ENCODE data around the gene PAM. TPM values are rescaled to one million over a fixed set of nuclear protein-coding genes. Genes with fewer than 3 reads are reported as not detected.

The PAM gene
- total RNA-seq, 3 donors from 2014 or later = 159 to 227 (median 193) TPM

DNA sequence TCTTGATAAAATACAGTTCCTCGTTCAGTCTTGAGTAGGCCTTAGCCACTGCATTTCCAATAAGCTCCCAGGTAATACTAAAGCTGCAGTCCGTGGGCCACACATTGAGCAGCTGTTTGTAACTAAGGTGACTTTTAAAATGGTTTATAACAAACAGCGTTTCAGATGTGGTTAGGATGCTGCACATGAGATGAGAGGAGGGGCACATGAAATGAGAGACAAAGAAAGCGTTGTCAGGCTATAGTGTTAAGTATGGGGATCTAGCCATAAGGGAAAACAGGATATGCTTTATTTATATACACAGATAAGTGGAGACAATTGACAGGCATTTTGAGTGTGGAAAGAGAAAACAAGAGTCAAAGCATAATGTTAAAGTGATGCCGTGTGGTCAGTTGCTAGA lies 89.9 kb downstream of the PAM start:
- H3K27ac ChIP-seq = no peak overlapping the region
- TF ChIP-seq POLR2AphosphoS5 (IDR thresholded peaks at IDR 0.05) = no peak
- TF ChIP-seq POLR2A (IDR thresholded peaks at IDR 0.05) = no peak
- TF ChIP-seq, protein P1, sequence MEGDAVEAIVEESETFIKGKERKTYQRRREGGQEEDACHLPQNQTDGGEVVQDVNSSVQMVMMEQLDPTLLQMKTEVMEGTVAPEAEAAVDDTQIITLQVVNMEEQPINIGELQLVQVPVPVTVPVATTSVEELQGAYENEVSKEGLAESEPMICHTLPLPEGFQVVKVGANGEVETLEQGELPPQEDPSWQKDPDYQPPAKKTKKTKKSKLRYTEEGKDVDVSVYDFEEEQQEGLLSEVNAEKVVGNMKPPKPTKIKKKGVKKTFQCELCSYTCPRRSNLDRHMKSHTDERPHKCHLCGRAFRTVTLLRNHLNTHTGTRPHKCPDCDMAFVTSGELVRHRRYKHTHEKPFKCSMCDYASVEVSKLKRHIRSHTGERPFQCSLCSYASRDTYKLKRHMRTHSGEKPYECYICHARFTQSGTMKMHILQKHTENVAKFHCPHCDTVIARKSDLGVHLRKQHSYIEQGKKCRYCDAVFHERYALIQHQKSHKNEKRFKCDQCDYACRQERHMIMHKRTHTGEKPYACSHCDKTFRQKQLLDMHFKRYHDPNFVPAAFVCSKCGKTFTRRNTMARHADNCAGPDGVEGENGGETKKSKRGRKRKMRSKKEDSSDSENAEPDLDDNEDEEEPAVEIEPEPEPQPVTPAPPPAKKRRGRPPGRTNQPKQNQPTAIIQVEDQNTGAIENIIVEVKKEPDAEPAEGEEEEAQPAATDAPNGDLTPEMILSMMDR (IDR thresholded peaks at IDR 0.05) = no peak
- intact Hi-C loops (cut with DNase I; ENCODE audit: low total_unique reads) = no loop called here

DNA sequence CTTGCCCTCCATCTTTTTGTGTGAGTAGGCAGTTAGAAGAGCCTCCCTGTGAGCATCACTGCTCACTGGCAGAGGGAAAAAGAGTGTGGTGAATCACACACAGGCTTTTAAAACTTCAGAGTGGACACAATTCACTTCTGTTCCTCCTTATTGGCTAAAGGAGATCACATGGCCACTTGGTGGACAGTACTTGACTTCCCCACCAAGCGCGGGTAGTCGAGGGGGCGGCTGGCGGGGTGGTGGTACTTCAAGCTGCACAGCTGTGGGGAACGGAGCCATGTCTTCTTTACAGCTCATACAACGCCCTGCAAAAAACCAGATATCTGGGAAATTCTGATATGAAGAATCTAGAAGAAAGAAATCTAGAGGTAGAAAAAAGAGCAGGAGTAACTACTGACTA lies 95.4 kb downstream of the PAM start:
- no peaks in the 10 kb centered on the region for H3K4me1 ChIP-seq
- H3K27ac ChIP-seq = no peak overlapping the region
- no peak overlapping the region for H3K4me3 ChIP-seq
- H3K36me3 ChIP-seq = no peaks in the 10 kb centered on the region
- DNase-seq (ENCODE audit: low spot score in 2 of 2) = no peak
- TF ChIP-seq, protein P1 (IDR thresholded peaks at IDR 0.05) = no peak
- TF ChIP-seq POLR2A (IDR thresholded peaks at IDR 0.05) = no peak
- TF ChIP-seq POLR2AphosphoS5 (IDR thresholded peaks at IDR 0.05) = no peak
- intact Hi-C loops (cut with DNase I; ENCODE audit: low total_unique reads) = no loop called here
- no peaks in the 10 kb centered on the region for H3K27me3 ChIP-seq
- no peaks in the 10 kb centered on the region for H3K9me3 ChIP-seq

More for the DNA sequence above, 89.9 kb downstream of the PAM start:
- no peaks in the 10 kb centered on the region for H3K27me3 ChIP-seq
- H3K4me3 ChIP-seq = no peak overlapping the region
- no peak for DNase-seq (ENCODE audit: low spot score in 2 of 2)
- no peaks in the 10 kb centered on the region for H3K4me1 ChIP-seq
- H3K36me3 ChIP-seq = no peaks in the 10 kb centered on the region
- H3K9me3 ChIP-seq = no peaks in the 10 kb centered on the region

DNA sequence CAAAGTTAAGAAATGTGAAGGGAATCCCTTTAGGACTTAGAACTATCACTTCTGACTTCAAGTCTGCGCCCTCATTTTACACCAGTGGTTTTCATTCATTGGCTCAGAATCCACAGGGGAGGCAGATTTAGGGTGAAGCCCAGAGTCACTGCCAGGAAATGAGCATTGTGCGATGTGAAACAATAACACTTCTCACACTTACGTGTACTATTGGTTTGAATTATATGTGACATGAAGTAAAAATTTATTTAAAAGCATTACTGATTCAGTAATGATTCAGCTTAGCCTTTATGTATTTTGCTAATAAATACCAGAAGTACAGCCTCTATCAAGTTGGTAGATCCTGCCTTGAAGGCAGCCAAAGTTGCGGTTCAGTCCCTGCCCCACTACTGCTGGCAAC lies 98.6 kb downstream of the PAM start:
- no peaks in the 10 kb centered on the region for H3K4me1 ChIP-seq
- no peaks in the 10 kb centered on the region for H3K9me3 ChIP-seq
- H3K27ac ChIP-seq = no peak overlapping the region
- no peaks in the 10 kb centered on the region for H3K36me3 ChIP-seq
- H3K4me3 ChIP-seq = no peak overlapping the region
- TF ChIP-seq, protein P1 (IDR thresholded peaks at IDR 0.05) = no peak
- TF ChIP-seq POLR2A (IDR thresholded peaks at IDR 0.05) = no peak
- TF ChIP-seq POLR2AphosphoS5 (IDR thresholded peaks at IDR 0.05) = no peak
- intact Hi-C loops (cut with DNase I; ENCODE audit: low total_unique reads) = no loop called here
- H3K27me3 ChIP-seq = no peaks in the 10 kb centered on the region
- no peak for DNase-seq (ENCODE audit: low spot score in 2 of 2)

DNA sequence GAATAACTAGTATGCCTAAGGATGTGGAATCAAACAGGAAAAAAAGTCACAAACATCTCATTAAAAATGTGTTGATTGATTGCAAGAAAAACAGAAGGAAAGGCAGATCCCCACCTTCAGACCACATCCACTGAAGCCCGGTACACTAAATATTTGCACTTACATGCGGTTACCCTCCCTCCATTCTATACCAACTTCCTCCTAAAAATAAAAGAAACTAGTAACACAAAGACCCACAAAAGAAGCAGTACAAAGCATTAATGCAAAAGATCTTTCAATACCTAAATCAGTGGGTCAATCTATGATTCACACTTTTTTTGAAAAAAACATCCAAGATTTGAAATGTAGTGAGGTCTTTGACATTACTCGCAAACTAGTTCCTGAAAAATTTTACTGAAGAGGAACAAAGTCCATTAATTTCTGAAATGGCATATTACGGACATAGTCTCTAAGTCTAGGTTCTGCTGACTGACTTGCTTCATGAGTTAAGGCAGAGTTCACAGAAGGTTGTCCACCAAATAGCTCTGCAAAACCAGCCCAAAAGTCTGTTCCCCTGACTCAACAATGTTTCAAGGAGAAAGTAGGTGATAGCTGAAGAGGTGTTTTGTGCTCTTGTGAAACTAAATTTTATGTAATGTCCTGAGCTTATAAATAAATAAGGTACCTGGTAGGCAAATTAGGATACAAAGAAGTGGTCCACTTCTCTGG lies 100.7 kb downstream of the PAM start:
- no peaks in the 10 kb centered on the region for H3K27me3 ChIP-seq
- no peak overlapping the region for H3K4me3 ChIP-seq
- H3K36me3 ChIP-seq = no peaks in the 10 kb centered on the region
- H3K27ac ChIP-seq = no peak overlapping the region
- H3K4me1 ChIP-seq = no peaks in the 10 kb centered on the region
- DNase-seq (ENCODE audit: low spot score in 2 of 2) = no peak
- no peaks in the 10 kb centered on the region for H3K9me3 ChIP-seq
- intact Hi-C loops (cut with DNase I; ENCODE audit: low total_unique reads) = no loop called here
- TF ChIP-seq POLR2AphosphoS5 (IDR thresholded peaks at IDR 0.05) (no peak), POLR2A (IDR thresholded peaks at IDR 0.05) (no peak)
- TF ChIP-seq, protein P1 (IDR thresholded peaks at IDR 0.05) = no peak

DNA sequence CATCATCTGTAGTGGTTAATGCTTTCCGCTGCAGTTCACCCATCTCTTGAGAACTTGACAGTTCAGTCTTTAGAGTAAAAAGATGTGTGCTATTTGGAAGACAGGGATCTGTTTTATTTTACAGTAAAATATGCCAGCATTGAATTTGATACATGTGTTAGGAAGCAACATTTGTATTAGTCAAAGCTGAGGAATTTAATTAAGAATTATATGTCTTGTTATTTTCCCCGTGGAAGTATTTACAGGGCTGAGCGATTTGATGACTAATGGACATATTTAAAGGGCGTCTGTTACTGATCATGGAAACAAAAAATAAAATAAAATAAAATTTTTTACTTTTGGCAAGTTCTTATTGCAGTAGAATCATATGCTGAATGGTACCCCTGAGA lies 101.3 kb downstream of the PAM start:
- Histone ChIP-seq H3K9me3 (no peaks in the 10 kb centered on the region), H3K27ac (no peak overlapping the region), H3K4me3 (no peak overlapping the region), H3K27me3 (no peaks in the 10 kb centered on the region), H3K4me1 (no peaks in the 10 kb centered on the region), H3K36me3 (no peaks in the 10 kb centered on the region)
- TF ChIP-seq POLR2A (IDR thresholded peaks at IDR 0.05) = no peak
- TF ChIP-seq, protein P1 (IDR thresholded peaks at IDR 0.05) = no peak
- TF ChIP-seq POLR2AphosphoS5 (IDR thresholded peaks at IDR 0.05) = no peak
- no peak for DNase-seq (ENCODE audit: low spot score in 2 of 2)
- intact Hi-C loops (cut with DNase I; ENCODE audit: low total_unique reads) = no loop called here

All from breast epithelium (tissue), 4 donors.